Measurements from ENCODE around the gene OR8I2.

GRCh38 chr11:56048480-56048879, 44.6 kb upstream of the OR8I2 start:
- TF ChIP-seq CTCF (conservative IDR thresholded peaks at IDR 0.05): no peak
- no peak for TF ChIP-seq ZFX (IDR thresholded peaks at IDR 0.05)

All from C4-2B (cell line).